ENCODE data around the gene ARHGAP40. TPM values are rescaled to one million over a fixed set of nuclear protein-coding genes. Genes with fewer than 3 reads are reported as not detected.

Gene ARHGAP40
- total RNA-seq, 1 experiment from 2014 or later = 0.14 TPM

DNA sequence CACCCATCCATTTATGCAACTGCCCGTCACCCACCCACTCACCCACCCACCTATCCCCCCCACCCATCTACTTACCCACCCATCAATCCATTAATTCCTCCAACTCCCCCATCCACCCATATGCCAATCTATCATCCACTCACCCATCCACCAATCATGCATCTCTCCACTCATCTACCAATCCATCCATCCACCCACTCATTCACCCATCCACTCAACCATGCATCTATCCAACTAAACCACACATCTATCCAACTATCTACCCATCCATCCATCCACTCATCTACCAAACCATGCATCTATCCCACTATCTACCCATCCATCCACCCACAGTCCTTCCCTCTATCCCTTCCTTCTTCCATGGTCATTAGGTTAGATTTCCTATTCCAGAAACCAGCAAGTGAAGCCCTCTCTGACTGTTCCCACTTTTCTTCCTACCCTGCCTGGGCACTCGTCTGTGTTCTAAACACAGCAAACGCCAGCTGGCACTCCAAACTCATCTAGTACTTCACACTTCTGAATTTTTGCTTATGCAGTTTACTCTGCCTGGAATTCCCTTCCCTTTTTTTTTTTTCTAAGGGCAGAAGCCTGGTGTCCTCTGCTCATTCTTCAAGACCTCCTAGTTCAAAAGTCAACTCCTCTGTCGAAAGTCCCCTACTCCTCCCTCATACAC, 43.1 kb downstream of the ARHGAP40 start:
- H3K27me3 ChIP-seq (replicated peaks; ENCODE audit: control insufficient read depth, insufficient read depth, low read length) = peaks cover 2% of the 10 kb centered on the region; the same call in 1 of the 2 replicates

DNA sequence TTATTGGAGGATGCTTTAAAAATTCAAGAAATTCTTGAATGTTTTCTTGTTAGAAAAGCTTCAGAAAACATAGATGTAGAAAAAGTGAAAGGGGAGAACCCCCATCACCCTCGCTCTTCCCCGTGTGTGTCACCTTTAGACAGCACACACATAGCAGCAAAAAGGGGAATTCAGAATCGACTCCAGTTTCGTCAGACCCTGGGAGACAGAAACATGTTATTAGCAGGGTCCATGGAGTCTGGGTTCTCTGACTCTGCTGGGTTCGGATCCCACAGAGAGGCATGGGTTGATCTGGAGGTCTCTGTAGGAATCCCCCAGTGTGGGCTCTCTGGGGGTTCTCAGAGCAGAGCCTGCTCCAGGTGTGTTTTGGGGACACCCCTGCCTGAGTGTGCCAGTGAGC, 43.7 kb downstream of the ARHGAP40 start:
- Histone ChIP-seq H3K4me1 (0 out of 2 replicates have a peak, but pooled peaks cover 8% of the 10 kb centered on the region), H3K9me3 (no peaks in the 10 kb centered on the region), H3K36me3 (ENCODE audit: control insufficient read depth, insufficient read depth, low read length) (no peaks in the 10 kb centered on the region), H3K4me3 (ENCODE audit: low read depth, low read length) (no peak overlapping the region), H3K27me3 (replicated peaks; ENCODE audit: control insufficient read depth, insufficient read depth, low read length) (peaks cover 2% of the 10 kb centered on the region; the same call in 1 of the 2 replicates)
- intact Hi-C loops (cut with micrococcal nuclease; ENCODE audit: unreplicated experiment) = no loop called here
- ChIA-PET POLR2A (no interaction called here), CTCF (interaction anchor here (0.7 to 1.4 kb wide), 4 partner anchors 25 to 397 kb away, joined by 3 to 6 read pairs (median 4); partner anchors contain the start of gene ACTR5)
- no peaks in the 10 kb centered on the region for H3K36me3 Mint-ChIP-seq (ENCODE audit: insufficient read depth, unreplicated experiment)
- no peak overlapping the region for H3K27ac Mint-ChIP-seq (ENCODE audit: unreplicated experiment)
- no peak overlapping the region for H3K4me3 Mint-ChIP-seq (ENCODE audit: unreplicated experiment)
- peaks cover 26% of the 10 kb centered on the region for H3K27me3 Mint-ChIP-seq (ENCODE audit: insufficient read depth, unreplicated experiment)
- TF ChIP-seq, protein P1, sequence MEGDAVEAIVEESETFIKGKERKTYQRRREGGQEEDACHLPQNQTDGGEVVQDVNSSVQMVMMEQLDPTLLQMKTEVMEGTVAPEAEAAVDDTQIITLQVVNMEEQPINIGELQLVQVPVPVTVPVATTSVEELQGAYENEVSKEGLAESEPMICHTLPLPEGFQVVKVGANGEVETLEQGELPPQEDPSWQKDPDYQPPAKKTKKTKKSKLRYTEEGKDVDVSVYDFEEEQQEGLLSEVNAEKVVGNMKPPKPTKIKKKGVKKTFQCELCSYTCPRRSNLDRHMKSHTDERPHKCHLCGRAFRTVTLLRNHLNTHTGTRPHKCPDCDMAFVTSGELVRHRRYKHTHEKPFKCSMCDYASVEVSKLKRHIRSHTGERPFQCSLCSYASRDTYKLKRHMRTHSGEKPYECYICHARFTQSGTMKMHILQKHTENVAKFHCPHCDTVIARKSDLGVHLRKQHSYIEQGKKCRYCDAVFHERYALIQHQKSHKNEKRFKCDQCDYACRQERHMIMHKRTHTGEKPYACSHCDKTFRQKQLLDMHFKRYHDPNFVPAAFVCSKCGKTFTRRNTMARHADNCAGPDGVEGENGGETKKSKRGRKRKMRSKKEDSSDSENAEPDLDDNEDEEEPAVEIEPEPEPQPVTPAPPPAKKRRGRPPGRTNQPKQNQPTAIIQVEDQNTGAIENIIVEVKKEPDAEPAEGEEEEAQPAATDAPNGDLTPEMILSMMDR (IDR thresholded peaks at IDR 0.05; ENCODE audit: insufficient read depth in 1 of 2, low read depth in 1 of 2, low read length in 1 of 2, severe bottlenecking in 1 of 2, unreplicated experiment in 1 of 2) = no peak
- no TSS peak for BruUV-seq (replicated peaks)
- no peak for DNase-seq
- no peaks in the 10 kb centered on the region for H3K4me1 Mint-ChIP-seq (ENCODE audit: low read depth, unreplicated experiment)
- H3K9me3 Mint-ChIP-seq (ENCODE audit: unreplicated experiment) = no peaks in the 10 kb centered on the region

More for the DNA sequence above, 43.1 kb downstream of the ARHGAP40 start:
- 0 out of 2 replicates have a peak, but pooled peaks cover 8% of the 10 kb centered on the region for H3K4me1 ChIP-seq
- Mint-ChIP-seq H3K27me3 (ENCODE audit: insufficient read depth, unreplicated experiment) (peaks cover 30% of the 10 kb centered on the region), H3K4me1 (ENCODE audit: low read depth, unreplicated experiment) (no peaks in the 10 kb centered on the region), H3K36me3 (ENCODE audit: insufficient read depth, unreplicated experiment) (no peaks in the 10 kb centered on the region), H3K4me3 (ENCODE audit: unreplicated experiment) (no peak overlapping the region), H3K9me3 (ENCODE audit: unreplicated experiment) (no peaks in the 10 kb centered on the region), H3K27ac (ENCODE audit: unreplicated experiment) (no peak overlapping the region)
- CTCF ChIA-PET = interaction anchor here (0.7 to 1.8 kb wide), 5 partner anchors 13 to 398 kb away, joined by 3 to 6 read pairs (median 4); partner anchors contain the start of gene ACTR5
- no TSS peak for BruUV-seq (replicated peaks)
- no peaks in the 10 kb centered on the region for H3K9me3 ChIP-seq
- no peak for DNase-seq
- intact Hi-C loops (cut with micrococcal nuclease; ENCODE audit: unreplicated experiment) = no loop called here
- no peaks in the 10 kb centered on the region for H3K36me3 ChIP-seq (ENCODE audit: control insufficient read depth, insufficient read depth, low read length)
- no peak overlapping the region for H3K4me3 ChIP-seq (ENCODE audit: low read depth, low read length)
- POLR2A ChIA-PET = no interaction called here
- TF ChIP-seq, protein P1 (IDR thresholded peaks at IDR 0.05; ENCODE audit: insufficient read depth in 1 of 2, low read depth in 1 of 2, low read length in 1 of 2, severe bottlenecking in 1 of 2, unreplicated experiment in 1 of 2) = no peak

DNA sequence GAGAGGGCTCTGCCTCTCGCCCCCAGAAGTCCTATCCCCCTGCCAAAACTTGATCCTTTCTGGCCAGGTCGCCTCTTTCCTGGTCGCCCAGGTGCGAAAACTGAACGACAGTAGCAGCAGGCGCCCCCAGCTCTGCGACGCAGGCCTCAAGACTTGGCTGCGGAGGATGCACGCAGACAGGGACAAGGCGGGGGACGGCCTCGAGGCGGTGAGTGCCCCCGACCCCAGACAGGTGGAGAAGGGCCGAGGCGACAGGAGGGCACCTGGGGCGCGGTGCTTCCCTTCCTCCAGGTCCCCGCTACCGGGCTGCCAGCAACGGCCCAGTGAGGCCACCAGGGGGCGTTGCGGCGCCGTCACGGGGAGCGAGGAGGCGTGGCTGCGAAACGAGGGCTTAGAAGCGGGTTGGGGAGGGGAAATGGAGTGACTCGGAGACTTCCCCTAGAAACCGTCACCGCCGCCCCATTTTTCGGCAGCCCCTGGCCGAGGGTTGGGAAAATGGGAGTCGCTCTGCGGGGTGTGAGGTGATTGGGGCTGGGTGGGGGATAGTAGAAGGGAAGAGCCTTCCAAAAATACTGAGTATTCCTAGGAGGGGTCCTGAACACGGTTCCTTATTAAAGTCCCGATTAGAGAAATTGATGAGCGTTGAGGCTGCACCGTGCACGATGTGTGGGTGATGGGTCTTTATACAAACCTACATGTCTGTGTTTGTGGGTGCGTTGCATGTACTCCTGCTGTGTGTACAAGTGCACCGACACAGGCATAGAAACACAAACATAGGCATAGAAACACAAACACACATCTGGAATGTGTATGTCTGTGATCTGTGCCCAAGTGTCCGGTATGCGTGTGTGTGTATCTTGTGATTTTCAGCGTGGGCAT, 44.6 kb downstream of the ARHGAP40 start:
- H3K27me3 ChIP-seq (replicated peaks; ENCODE audit: control insufficient read depth, insufficient read depth, low read length) = peaks cover 2% of the 10 kb centered on the region; the same call in 1 of the 2 replicates
- no peaks in the 10 kb centered on the region for H3K9me3 ChIP-seq
- Mint-ChIP-seq H3K27me3 (ENCODE audit: insufficient read depth, unreplicated experiment) (peaks cover 19% of the 10 kb centered on the region), H3K9me3 (ENCODE audit: unreplicated experiment) (no peaks in the 10 kb centered on the region), H3K4me3 (ENCODE audit: unreplicated experiment) (peak overlapping the region; percentile 69), H3K4me1 (ENCODE audit: low read depth, unreplicated experiment) (no peaks in the 10 kb centered on the region), H3K27ac (ENCODE audit: unreplicated experiment) (no peak overlapping the region), H3K36me3 (ENCODE audit: insufficient read depth, unreplicated experiment) (no peaks in the 10 kb centered on the region)
- intact Hi-C loops (cut with micrococcal nuclease; ENCODE audit: unreplicated experiment) = loop anchor here (1.0 kb wide), 5 partner anchors 80 to 248 kb away; no protein-coding TSS in a partner anchor
- ChIA-PET POLR2A (no interaction called here), CTCF (interaction anchor here (0.6 to 1.4 kb wide), 3 partner anchors 102 to 214 kb away, joined by 3 to 4 read pairs (median 4); partner anchors contain the start of gene ACTR5)
- no TSS peak for BruUV-seq (replicated peaks)
- H3K4me3 ChIP-seq (ENCODE audit: low read depth, low read length) = peak overlapping the region; percentile 28
- TF ChIP-seq, protein P1 (IDR thresholded peaks at IDR 0.05; ENCODE audit: insufficient read depth in 1 of 2, low read depth in 1 of 2, low read length in 1 of 2, severe bottlenecking in 1 of 2, unreplicated experiment in 1 of 2) = peak; percentile 100
- peak; percentile 85 to 97 for DNase-seq
- H3K4me1 ChIP-seq = 0 out of 2 replicates have a peak, but pooled peaks cover 8% of the 10 kb centered on the region
- no peaks in the 10 kb centered on the region for H3K36me3 ChIP-seq (ENCODE audit: control insufficient read depth, insufficient read depth, low read length)
